ENCODE measurements around the gene PODXL. TPM values are rescaled to one million over a fixed set of nuclear protein-coding genes. Genes with fewer than 3 reads are reported as not detected.

The PODXL gene
- total RNA-seq, 3 donors from 2014 or later = 20.3 to 55.6 (median 33.1) TPM

GRCh38 chr7:131568510-131568909 lies 12.1 kb upstream of the PODXL start:
- Histone ChIP-seq H3K9me3 (no peaks in the 10 kb centered on the region), H3K4me1 (no peaks in the 10 kb centered on the region), H3K4me3 (no peak overlapping the region), H3K27me3 (no peaks in the 10 kb centered on the region), H3K36me3 (no peaks in the 10 kb centered on the region), H3K27ac (no peak overlapping the region)
- TF ChIP-seq CTCF (IDR thresholded peaks at IDR 0.05) (no peak), POLR2A (IDR thresholded peaks at IDR 0.05) (no peak), POLR2AphosphoS5 (IDR thresholded peaks at IDR 0.05) (no peak)
- no peak for DNase-seq (ENCODE audit: low spot score in 2 of 2)
- intact Hi-C loops (cut with DNase I; ENCODE audit: low total_unique reads) = loop anchor here (5.0 kb wide), 1 partner anchor 926 kb away; no protein-coding TSS in a partner anchor

GRCh38 chr7:131564640-131565039 lies 8.2 kb upstream of the PODXL start:
- no peaks in the 10 kb centered on the region for H3K9me3 ChIP-seq
- H3K4me1 ChIP-seq = no peaks in the 10 kb centered on the region
- DNase-seq (ENCODE audit: low spot score in 2 of 2) = no peak
- no peaks in the 10 kb centered on the region for H3K27me3 ChIP-seq
- TF ChIP-seq POLR2A (IDR thresholded peaks at IDR 0.05) (no peak), POLR2AphosphoS5 (IDR thresholded peaks at IDR 0.05) (no peak), CTCF (IDR thresholded peaks at IDR 0.05) (no peak)
- H3K27ac ChIP-seq = no peak overlapping the region
- H3K4me3 ChIP-seq = no peak overlapping the region
- intact Hi-C loops (cut with DNase I; ENCODE audit: low total_unique reads) = loop anchor here (5.0 kb wide), 1 partner anchor 922 kb away; no protein-coding TSS in a partner anchor
- no peaks in the 10 kb centered on the region for H3K36me3 ChIP-seq

- H3K4me3 ChIP-seq = no peak overlapping the region
- intact Hi-C loops (cut with DNase I; ENCODE audit: low total_unique reads) = no loop called here
- H3K27ac ChIP-seq = no peak overlapping the region
- no peak for TF ChIP-seq CTCF (IDR thresholded peaks at IDR 0.05)
- no peak for DNase-seq (ENCODE audit: low spot score in 2 of 2)
- H3K4me1 ChIP-seq = no peaks in the 10 kb centered on the region
- H3K36me3 ChIP-seq = no peaks in the 10 kb centered on the region
- no peaks in the 10 kb centered on the region for H3K27me3 ChIP-seq
- no peaks in the 10 kb centered on the region for H3K9me3 ChIP-seq
Measured at GRCh38 chr7:131563918-131564317, 7.5 kb upstream of the PODXL start.

- no peak overlapping the region for H3K4me3 ChIP-seq
- DNase-seq (ENCODE audit: low spot score in 2 of 2) = no peak
- no peaks in the 10 kb centered on the region for H3K27me3 ChIP-seq
- intact Hi-C loops (cut with DNase I; ENCODE audit: low total_unique reads) = no loop called here
- H3K4me1 ChIP-seq = no peaks in the 10 kb centered on the region
- no peaks in the 10 kb centered on the region for H3K36me3 ChIP-seq
- no peak overlapping the region for H3K27ac ChIP-seq
- no peaks in the 10 kb centered on the region for H3K9me3 ChIP-seq
- TF ChIP-seq POLR2A (IDR thresholded peaks at IDR 0.05) = no peak
- TF ChIP-seq CTCF (IDR thresholded peaks at IDR 0.05) = no peak
- TF ChIP-seq POLR2AphosphoS5 (IDR thresholded peaks at IDR 0.05) = no peak
Measured at GRCh38 chr7:131562941-131563340, 6.5 kb upstream of the PODXL start.

DNA sequence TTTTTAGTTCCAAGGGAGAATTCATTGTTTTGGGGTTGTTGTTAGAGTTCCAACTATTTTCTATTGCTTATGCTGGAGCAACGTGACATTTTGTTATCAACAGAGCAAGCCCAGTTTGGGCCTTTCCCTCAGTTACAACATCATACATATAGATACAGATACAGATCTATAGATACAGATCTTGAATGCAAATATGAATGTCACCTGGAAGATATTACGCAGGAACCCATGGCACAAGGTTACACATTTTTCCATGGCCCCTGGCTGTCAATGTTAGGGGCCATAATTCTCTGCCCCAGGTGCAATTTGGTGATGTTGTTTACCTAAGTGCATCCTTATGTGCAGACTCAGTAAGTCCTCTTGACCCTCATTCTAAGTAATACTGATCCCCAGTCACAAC lies 3.6 kb upstream of the PODXL start:
- Histone ChIP-seq H3K9me3 (no peaks in the 10 kb centered on the region), H3K27ac (no peak overlapping the region), H3K27me3 (no peaks in the 10 kb centered on the region), H3K36me3 (no peaks in the 10 kb centered on the region), H3K4me3 (no peak overlapping the region), H3K4me1 (peaks cover 0 to 5% of the 10 kb centered on the region in 2 donors)
- intact Hi-C loops (cut with DNase I; ENCODE audit: low total_unique reads) = no loop called here
- no peak for DNase-seq (ENCODE audit: low spot score in 2 of 2)
- TF ChIP-seq POLR2A (IDR thresholded peaks at IDR 0.05) (no peak), CTCF (IDR thresholded peaks at IDR 0.05) (no peak), POLR2AphosphoS5 (IDR thresholded peaks at IDR 0.05) (no peak)
